Astrocyte (in vitro differentiated cells and primary cell): Measurements from ENCODE around the gene HNRNPUL1. TPM values are rescaled to one million over a fixed set of nuclear protein-coding genes. Genes with fewer than 3 reads are reported as not detected.

ENCODE experiments used
- DNase-seq: peaks from one replicate; pipeline ENCODE4 v3.0.0-alpha.2; 2010; ENCODE audit warnings: low read depth
- FAIRE-seq: peaks from 2 replicates; lab custom pipeline; 2011; peaks lifted over from hg19 to GRCh38; lab: Jason Lieb, UNC
- H2AFZ ChIP-seq: 2 replicates; pipeline ENCODE4 v1.6.0; 2012; ENCODE audit warnings: low read depth, low read length, inconsistent platforms
- H3K27ac ChIP-seq: 2 replicates; pipeline ENCODE4 v1.5.1; 2011; ENCODE audit warnings: low read depth, low read length, inconsistent platforms
- H3K27me3 ChIP-seq: 2 replicates; pipeline ENCODE4 v1.6.0; 2011; ENCODE audit warnings: low read length, inconsistent platforms; ENCODE audit not compliant: insufficient read depth
- H3K36me3 ChIP-seq: 2 replicates; pipeline ENCODE4 v1.5.1; 2011; ENCODE audit warnings: low read length, inconsistent platforms; ENCODE audit not compliant: insufficient read depth
- H3K4me1 ChIP-seq: 2 replicates; pipeline ENCODE4 v1.5.1; 2011; ENCODE audit warnings: low read length, inconsistent platforms; ENCODE audit not compliant: insufficient read depth
- H3K4me2 ChIP-seq: 2 replicates; pipeline ENCODE4 v1.6.0; 2012; ENCODE audit warnings: low read length, inconsistent platforms
- H3K4me3 ChIP-seq: 2 replicates; pipeline ENCODE4 v1.5.1; 2011; ENCODE audit warnings: low read depth, mild to moderate bottlenecking, low read length, inconsistent platforms; ENCODE audit not compliant: insufficient read depth
- H3K79me2 ChIP-seq: 2 replicates; pipeline ENCODE4 v1.6.0; 2012; ENCODE audit warnings: mild to moderate bottlenecking, low read length, inconsistent platforms; ENCODE audit not compliant: insufficient read depth
- H3K9ac ChIP-seq: 2 replicates; pipeline ENCODE4 v1.6.0; 2012; ENCODE audit warnings: mild to moderate bottlenecking, low read length, inconsistent platforms
- H3K9me3 ChIP-seq: 2 replicates; pipeline ENCODE4 v1.5.1; 2012; ENCODE audit warnings: low read depth, mild to moderate bottlenecking, low read length, inconsistent platforms; ENCODE audit not compliant: insufficient read depth
- H4K20me1 ChIP-seq: 2 replicates; pipeline ENCODE4 v1.6.0; 2012; ENCODE audit warnings: low read length, inconsistent platforms; ENCODE audit not compliant: insufficient read depth
- H3K27ac Mint-ChIP-seq: one replicate; pipeline ENCODE4 v1.8.0; 2021; ENCODE audit warnings: mild to moderate bottlenecking, mixed read lengths; ENCODE audit not compliant: unreplicated experiment
- H3K27me3 Mint-ChIP-seq: one replicate; pipeline ENCODE4 v1.8.0; 2021; ENCODE audit warnings: low read depth, mixed read lengths; ENCODE audit not compliant: unreplicated experiment
- H3K36me3 Mint-ChIP-seq: one replicate; pipeline ENCODE4 v1.8.0; 2021; ENCODE audit warnings: low read depth, mixed read lengths; ENCODE audit not compliant: unreplicated experiment
- H3K4me1 Mint-ChIP-seq: one replicate; pipeline ENCODE4 v1.8.0; 2021; ENCODE audit warnings: low read depth, mixed read lengths; ENCODE audit not compliant: unreplicated experiment
- H3K4me3 Mint-ChIP-seq: one replicate; pipeline ENCODE4 v1.8.0; 2021; ENCODE audit warnings: mild to moderate bottlenecking, moderate library complexity, mixed read lengths; ENCODE audit not compliant: unreplicated experiment
- H3K9me3 Mint-ChIP-seq: one replicate; pipeline ENCODE4 v1.8.0; 2021; ENCODE audit warnings: mild to moderate bottlenecking, mixed read lengths; ENCODE audit not compliant: unreplicated experiment
- CTCF ChIP-seq: IDR thresholded peaks from 2 replicates; pipeline ENCODE4 v1.5.1; 2011; ENCODE audit warnings: low read depth, mild to moderate bottlenecking, inconsistent platforms, low read length, moderate library complexity; ENCODE audit not compliant: insufficient read depth
- EZH2 ChIP-seq: IDR thresholded peaks from 2 replicates; pipeline ENCODE4 v1.6.1; 2012; ENCODE audit warnings: mild to moderate bottlenecking, low read length, inconsistent platforms; ENCODE audit not compliant: insufficient read depth
- total RNA-seq: library from RNA; stranded (reverse); gene quantifications from 2 replicates; pipeline ENCODE4 v1.2.1, GENCODE V29; 2021

Gene HNRNPUL1
- total RNA-seq, 1 donor from 2014 or later = 174 TPM

GRCh38 chr19:41295499-41295898, 31.3 kb downstream of the HNRNPUL1 start:
- Histone ChIP-seq H2AFZ (no peak overlapping the region), H3K4me3 (no peak overlapping the region), H3K79me2 (peaks cover 44% of the 10 kb centered on the region), H3K4me2 (no peak overlapping the region), H3K4me1 (peaks cover 33% of the 10 kb centered on the region), H3K36me3 (peaks cover 86% of the 10 kb centered on the region), H3K9ac (no peak overlapping the region), H3K27ac (no peak overlapping the region), H3K9me3 (no peaks in the 10 kb centered on the region), H3K27me3 (no peaks in the 10 kb centered on the region), H4K20me1 (peaks cover 92% of the 10 kb centered on the region)
- DNase-seq (no peak), FAIRE-seq (no peak)
- Mint-ChIP-seq H3K4me1 (peaks cover 30% of the 10 kb centered on the region), H3K4me3 (no peak overlapping the region), H3K27ac (no peak overlapping the region), H3K27me3 (no peaks in the 10 kb centered on the region), H3K9me3 (no peaks in the 10 kb centered on the region), H3K36me3 (peaks cover 41% of the 10 kb centered on the region)
- TF ChIP-seq CTCF (no peak), EZH2 (no peak)

GRCh38 chr19:41296433-41296871, 32.3 kb downstream of the HNRNPUL1 start:
- H3K27ac Mint-ChIP-seq = peak overlapping the region; percentile 98
- Histone ChIP-seq H2AFZ (no peak overlapping the region), H3K79me2 (peaks cover 43% of the 10 kb centered on the region), H4K20me1 (peaks cover 89% of the 10 kb centered on the region), H3K36me3 (peaks cover 89% of the 10 kb centered on the region), H3K4me3 (no peak overlapping the region), H3K9me3 (no peaks in the 10 kb centered on the region), H3K27ac (no peak overlapping the region), H3K4me1 (peaks cover 33% of the 10 kb centered on the region), H3K27me3 (no peaks in the 10 kb centered on the region), H3K9ac (peak overlapping the region; percentile 85), H3K4me2 (no peak overlapping the region)
- H3K4me3 Mint-ChIP-seq = no peak overlapping the region
- peaks cover 45% of the 10 kb centered on the region for H3K36me3 Mint-ChIP-seq
- FAIRE-seq (no peak), DNase-seq (no peak)
- no peak for TF ChIP-seq EZH2
- no peak for TF ChIP-seq CTCF
- H3K9me3 Mint-ChIP-seq = no peaks in the 10 kb centered on the region
- H3K27me3 Mint-ChIP-seq = no peaks in the 10 kb centered on the region
- H3K4me1 Mint-ChIP-seq = peaks cover 30% of the 10 kb centered on the region

DNA sequence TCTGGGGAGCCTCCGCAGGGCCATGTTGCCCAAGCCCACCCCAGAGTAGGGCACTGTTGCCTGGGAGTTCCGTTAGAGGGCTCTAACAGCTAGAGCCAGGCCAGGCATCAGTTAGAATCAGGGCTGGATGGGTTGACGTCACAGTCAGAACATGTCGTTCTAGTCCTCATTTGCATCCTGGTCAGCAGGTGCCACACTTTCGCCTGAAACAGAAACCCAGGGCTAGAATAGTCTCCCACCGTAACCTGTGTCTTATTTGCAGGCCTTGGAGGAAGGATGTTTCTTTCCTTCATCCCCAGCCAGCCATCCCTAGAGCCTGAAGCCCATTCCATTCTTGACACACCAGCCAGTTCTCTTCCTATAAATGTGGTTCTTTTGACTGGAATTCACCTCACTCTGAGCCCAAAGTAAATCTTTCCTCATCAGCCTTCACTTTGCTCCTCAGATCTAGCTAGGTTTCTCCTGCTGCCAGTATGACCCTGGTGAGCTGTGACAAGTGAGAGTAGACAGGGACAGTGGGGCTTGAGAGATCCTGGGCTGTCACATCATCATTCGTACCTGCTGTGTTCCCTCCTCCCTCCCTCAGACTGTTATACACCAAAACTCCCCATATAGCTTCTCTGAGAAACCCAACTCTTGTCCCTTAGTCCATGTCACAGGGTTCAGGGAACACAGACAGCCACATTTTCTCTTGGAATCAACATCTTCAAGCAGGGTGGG, 33.6 kb downstream of the HNRNPUL1 start:
- H3K79me2 ChIP-seq = peaks cover 43% of the 10 kb centered on the region
- FAIRE-seq = no peak

More for the DNA sequence above, 33.6 kb downstream of the HNRNPUL1 start:
- H3K4me3 ChIP-seq = no peak overlapping the region
- Mint-ChIP-seq H3K4me3 (peak overlapping the region; percentile 47), H3K27ac (peak overlapping the region; percentile 98), H3K9me3 (no peaks in the 10 kb centered on the region), H3K36me3 (peaks cover 48% of the 10 kb centered on the region), H3K4me1 (peaks cover 30% of the 10 kb centered on the region), H3K27me3 (no peaks in the 10 kb centered on the region)
- no peak for DNase-seq
- H3K27ac ChIP-seq = peak overlapping the region; percentile 94
- peak overlapping the region; percentile 85 for H3K9ac ChIP-seq
- H2AFZ ChIP-seq = no peak overlapping the region
- H3K4me1 ChIP-seq = peaks cover 33% of the 10 kb centered on the region
- no peak for TF ChIP-seq CTCF
- no peaks in the 10 kb centered on the region for H3K27me3 ChIP-seq
- H3K36me3 ChIP-seq = peaks cover 88% of the 10 kb centered on the region
- peaks cover 77% of the 10 kb centered on the region for H4K20me1 ChIP-seq
- H3K9me3 ChIP-seq = no peaks in the 10 kb centered on the region
- H3K4me2 ChIP-seq = peak overlapping the region; percentile 59
